SK-N-SH treated with all-trans-retinoic acid at 6 μM for 48 hours (cell line): ENCODE results near the gene MIOS.

ENCODE experiments used
- ARNTL ChIP-seq: fragments of 450-650 bp; formaldehyde crosslinking; IDR thresholded peaks from 2 replicates; pipeline ENCODE4 v1.5.0; 2020; ENCODE audit warnings: low read depth, mild to moderate bottlenecking, moderate library complexity, borderline replicate concordance
- CSDC2 ChIP-seq: fragments of 250-450 bp; sonication (Bioruptor Pico); IDR thresholded peaks from 2 replicates; pipeline ENCODE4 v1.5.0; 2020; ENCODE audit warnings: mild to moderate bottlenecking, moderate library complexity
- ESRRG ChIP-seq: fragments of 250-450 bp; sonication (Bioruptor Pico); IDR thresholded peaks from 2 replicates; pipeline ENCODE4 v1.6.1; 2021; ENCODE audit warnings: mild to moderate bottlenecking
- GLIS3 ChIP-seq: fragments of 250-450 bp; sonication (Bioruptor Pico); IDR thresholded peaks from 2 replicates; pipeline ENCODE4 v1.5.0; 2020; ENCODE audit warnings: mild to moderate bottlenecking, moderate library complexity
- OSR1 ChIP-seq: fragments of 250-450 bp; sonication (Bioruptor Pico); IDR thresholded peaks from 2 replicates; pipeline ENCODE4 v1.8.0; 2022; ENCODE audit warnings: moderate library complexity, mild to moderate bottlenecking, inconsistent platforms
- PATZ1 ChIP-seq: fragments of 250-450 bp; sonication (Bioruptor Pico); IDR thresholded peaks from 2 replicates; pipeline ENCODE4 v1.8.0; 2020; ENCODE audit warnings: mild to moderate bottlenecking, moderate library complexity, borderline replicate concordance
- RARB ChIP-seq: fragments of 250-450 bp; sonication (Bioruptor Pico); IDR thresholded peaks from 2 replicates; pipeline ENCODE4 v1.8.0; 2021; ENCODE audit warnings: mild to moderate bottlenecking, moderate library complexity
- SNAI2 ChIP-seq: fragments of 250-450 bp; sonication (Bioruptor Pico); IDR thresholded peaks from 2 replicates; pipeline ENCODE4 v1.5.0; 2020; ENCODE audit warnings: mild to moderate bottlenecking, moderate library complexity
- TCF4 ChIP-seq: fragments of 250-450 bp; sonication (Bioruptor Pico); IDR thresholded peaks from 2 replicates; pipeline ENCODE4 v1.8.0; 2021; ENCODE audit warnings: mild to moderate bottlenecking, moderate library complexity, borderline replicate concordance
- ZFP3 ChIP-seq: fragments of 250-450 bp; sonication (Bioruptor Pico); IDR thresholded peaks from 2 replicates; pipeline ENCODE4 v1.5.0; 2020; ENCODE audit warnings: mild to moderate bottlenecking, moderate library complexity
- ZFP30 ChIP-seq: fragments of 450-650 bp; formaldehyde crosslinking; IDR thresholded peaks from 2 replicates; pipeline ENCODE4 v1.5.0; 2022; ENCODE audit warnings: mild to moderate bottlenecking, moderate library complexity
- ZNF565 ChIP-seq: fragments of 450-650 bp; formaldehyde crosslinking; conservative IDR thresholded peaks from 2 replicates; pipeline ENCODE4 v1.5.0; 2020; ENCODE audit warnings: low read depth, mild to moderate bottlenecking, moderate library complexity
- TF ChIP-seq, protein P1 (sequence below): fragments of 250-450 bp; sonication (Bioruptor Pico); IDR thresholded peaks from 2 replicates; pipeline ENCODE4 v1.8.0; 2021; ENCODE audit warnings: low read depth, mild to moderate bottlenecking, moderate library complexity, borderline replicate concordance

GRCh38 chr7:7535691-7536090, 31.0 kb upstream of the MIOS start, which contains the start of gene COL28A1:
- TF ChIP-seq PATZ1 (CRISPR knock-in tag): no peak
- no peak for TF ChIP-seq OSR1
- no peak for TF ChIP-seq SNAI2 (CRISPR knock-in tag)
- TF ChIP-seq ZFP30: no peak
- TF ChIP-seq ARNTL (CRISPR knock-in tag): no peak
- no peak for TF ChIP-seq RARB
- TF ChIP-seq GLIS3: no peak
- TF ChIP-seq TCF4 (CRISPR knock-in tag): no peak
- TF ChIP-seq, protein P1, sequence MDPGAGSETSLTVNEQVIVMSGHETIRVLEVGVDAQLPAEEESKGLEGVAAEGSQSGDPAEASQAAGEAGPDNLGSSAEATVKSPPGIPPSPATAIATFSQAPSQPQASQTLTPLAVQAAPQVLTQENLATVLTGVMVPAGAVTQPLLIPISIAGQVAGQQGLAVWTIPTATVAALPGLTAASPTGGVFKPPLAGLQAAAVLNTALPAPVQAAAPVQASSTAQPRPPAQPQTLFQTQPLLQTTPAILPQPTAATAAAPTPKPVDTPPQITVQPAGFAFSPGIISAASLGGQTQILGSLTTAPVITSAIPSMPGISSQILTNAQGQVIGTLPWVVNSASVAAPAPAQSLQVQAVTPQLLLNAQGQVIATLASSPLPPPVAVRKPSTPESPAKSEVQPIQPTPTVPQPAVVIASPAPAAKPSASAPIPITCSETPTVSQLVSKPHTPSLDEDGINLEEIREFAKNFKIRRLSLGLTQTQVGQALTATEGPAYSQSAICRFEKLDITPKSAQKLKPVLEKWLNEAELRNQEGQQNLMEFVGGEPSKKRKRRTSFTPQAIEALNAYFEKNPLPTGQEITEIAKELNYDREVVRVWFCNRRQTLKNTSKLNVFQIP (CRISPR knock-in tag): no peak
- no peak for TF ChIP-seq ZFP3 (CRISPR knock-in tag)
- no peak for TF ChIP-seq ESRRG (CRISPR knock-in tag)
- no peak for TF ChIP-seq ZNF565 (CRISPR knock-in tag)
- no peak for TF ChIP-seq CSDC2 (CRISPR knock-in tag)
